DND-41 (cell line): ENCODE data around the gene FAM13A.

Experiments
- EZH2 ChIP-seq: IDR thresholded peaks from 3 replicates; pipeline ENCODE4 v1.6.1; 2012; ENCODE audit warnings: borderline replicate concordance, low read depth, mild to moderate bottlenecking, moderate library complexity, low read length, inconsistent platforms; ENCODE audit not compliant: severe bottlenecking
- TF ChIP-seq, protein P1 (sequence below): IDR thresholded peaks from 2 replicates; pipeline ENCODE4 v1.5.1; 2012; ENCODE audit warnings: borderline replicate concordance, low read length, moderate library complexity, mild to moderate bottlenecking; ENCODE audit not compliant: poor library complexity, severe bottlenecking; ENCODE audit errors: extremely low read depth

DNA sequence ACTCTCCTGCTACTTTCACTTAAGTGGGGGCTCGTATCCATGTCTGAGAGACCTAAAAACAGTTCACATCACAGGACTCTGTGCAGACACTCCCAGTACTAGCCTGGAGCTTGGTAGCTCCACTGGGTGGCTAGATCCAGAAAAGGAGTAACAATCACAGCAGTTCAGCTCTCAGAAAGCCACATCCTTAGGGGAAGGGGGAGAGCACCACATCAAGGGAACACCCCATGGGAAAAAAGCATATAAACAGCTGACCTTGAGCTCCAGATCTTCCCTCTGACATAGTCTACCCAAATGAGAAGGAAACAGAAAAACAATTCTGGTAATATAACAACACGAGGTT, 175.8 kb downstream of the FAM13A start:
- no peak for TF ChIP-seq EZH2
- TF ChIP-seq, protein P1, sequence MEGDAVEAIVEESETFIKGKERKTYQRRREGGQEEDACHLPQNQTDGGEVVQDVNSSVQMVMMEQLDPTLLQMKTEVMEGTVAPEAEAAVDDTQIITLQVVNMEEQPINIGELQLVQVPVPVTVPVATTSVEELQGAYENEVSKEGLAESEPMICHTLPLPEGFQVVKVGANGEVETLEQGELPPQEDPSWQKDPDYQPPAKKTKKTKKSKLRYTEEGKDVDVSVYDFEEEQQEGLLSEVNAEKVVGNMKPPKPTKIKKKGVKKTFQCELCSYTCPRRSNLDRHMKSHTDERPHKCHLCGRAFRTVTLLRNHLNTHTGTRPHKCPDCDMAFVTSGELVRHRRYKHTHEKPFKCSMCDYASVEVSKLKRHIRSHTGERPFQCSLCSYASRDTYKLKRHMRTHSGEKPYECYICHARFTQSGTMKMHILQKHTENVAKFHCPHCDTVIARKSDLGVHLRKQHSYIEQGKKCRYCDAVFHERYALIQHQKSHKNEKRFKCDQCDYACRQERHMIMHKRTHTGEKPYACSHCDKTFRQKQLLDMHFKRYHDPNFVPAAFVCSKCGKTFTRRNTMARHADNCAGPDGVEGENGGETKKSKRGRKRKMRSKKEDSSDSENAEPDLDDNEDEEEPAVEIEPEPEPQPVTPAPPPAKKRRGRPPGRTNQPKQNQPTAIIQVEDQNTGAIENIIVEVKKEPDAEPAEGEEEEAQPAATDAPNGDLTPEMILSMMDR: no peak
